GM12872 (cell line): Measurements from ENCODE around the gene ESPNL.

Experiments
- CTCF ChIP-seq: IDR thresholded peaks from 3 replicates; pipeline ENCODE4 v1.5.1; 2011; ENCODE audit warnings: low read depth, mild to moderate bottlenecking, low read length, moderate library complexity; ENCODE audit not compliant: insufficient read depth

Gene ESPNL

GRCh38 chr2:238075397-238075796, 24.7 kb upstream of the ESPNL start:
- TF ChIP-seq CTCF = no peak

- no peak for TF ChIP-seq CTCF
Observed at GRCh38 chr2:238077292-238077691, 22.8 kb upstream of the ESPNL start.

GRCh38 chr2:238079874-238080327, 20.2 kb upstream of the ESPNL start:
- TF ChIP-seq CTCF = no peak

GRCh38 chr2:238080518-238080917, 19.6 kb upstream of the ESPNL start:
- no peak for TF ChIP-seq CTCF

- no peak for TF ChIP-seq CTCF
Observed at GRCh38 chr2:238081150-238081549, 19.0 kb upstream of the ESPNL start.

- no peak for TF ChIP-seq CTCF
Observed at GRCh38 chr2:238081561-238081960, 18.6 kb upstream of the ESPNL start.

- no peak for TF ChIP-seq CTCF
Observed at GRCh38 chr2:238082151-238082550, 18.0 kb upstream of the ESPNL start.

GRCh38 chr2:238082827-238083226, 17.3 kb upstream of the ESPNL start:
- no peak for TF ChIP-seq CTCF
